RWPE1 (cell line): Measurements from ENCODE around the gene TAGLN.
"Not testable (repeated sequence)": the region's sequence is repeated elsewhere in the genome, so short reads cannot be mapped to it uniquely, and the experiment has no call there.

Experiments
- CTCF ChIA-PET: fragments of 350-600 bp; sonication (Branson Sonifier 250); formaldehyde crosslinking; extraction: SDS; loops from one replicate; lab custom pipeline; 2021; lab: Yijun Ruan, JAX
- POLR2A ChIA-PET: fragments of 400-600 bp; formaldehyde crosslinking; extraction: SDS; loops from one replicate; lab custom pipeline; 2020; ENCODE audit warnings: antibody characterized with exemption; ENCODE audit not compliant: low non-redundant PET; lab: Yijun Ruan, JAX
- DNase-seq: peaks from one replicate; pipeline ENCODE4 v3.0.0; 2012; ENCODE audit warnings: low spot score
- H3K27ac ChIP-seq: fragments of 450-650 bp; 2 replicates; pipeline ENCODE4 v1.5.1; 2017
- TF ChIP-seq, protein P1 (sequence below): fragments of 450-650 bp; conservative IDR thresholded peaks from 2 replicates; pipeline ENCODE4 v1.5.1; 2017; ENCODE audit warnings: low read depth, mild to moderate bottlenecking

The TAGLN gene

GRCh38 chr11:117179048-117179999, 19.8 kb upstream of the TAGLN start:
- DNase-seq: no peak
- TF ChIP-seq, protein P1, sequence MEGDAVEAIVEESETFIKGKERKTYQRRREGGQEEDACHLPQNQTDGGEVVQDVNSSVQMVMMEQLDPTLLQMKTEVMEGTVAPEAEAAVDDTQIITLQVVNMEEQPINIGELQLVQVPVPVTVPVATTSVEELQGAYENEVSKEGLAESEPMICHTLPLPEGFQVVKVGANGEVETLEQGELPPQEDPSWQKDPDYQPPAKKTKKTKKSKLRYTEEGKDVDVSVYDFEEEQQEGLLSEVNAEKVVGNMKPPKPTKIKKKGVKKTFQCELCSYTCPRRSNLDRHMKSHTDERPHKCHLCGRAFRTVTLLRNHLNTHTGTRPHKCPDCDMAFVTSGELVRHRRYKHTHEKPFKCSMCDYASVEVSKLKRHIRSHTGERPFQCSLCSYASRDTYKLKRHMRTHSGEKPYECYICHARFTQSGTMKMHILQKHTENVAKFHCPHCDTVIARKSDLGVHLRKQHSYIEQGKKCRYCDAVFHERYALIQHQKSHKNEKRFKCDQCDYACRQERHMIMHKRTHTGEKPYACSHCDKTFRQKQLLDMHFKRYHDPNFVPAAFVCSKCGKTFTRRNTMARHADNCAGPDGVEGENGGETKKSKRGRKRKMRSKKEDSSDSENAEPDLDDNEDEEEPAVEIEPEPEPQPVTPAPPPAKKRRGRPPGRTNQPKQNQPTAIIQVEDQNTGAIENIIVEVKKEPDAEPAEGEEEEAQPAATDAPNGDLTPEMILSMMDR: no peak
- CTCF ChIA-PET: interaction anchor here (1.1 kb wide), 1 partner anchor 299 kb away, joined by 5 read pairs; no protein-coding TSS in a partner anchor
- POLR2A ChIA-PET: no interaction called here
- H3K27ac ChIP-seq: peak overlapping the region; percentile 78

GRCh38 chr11:117180020-117180419, 19.1 kb upstream of the TAGLN start:
- H3K27ac ChIP-seq: peak overlapping the region; percentile 78
- ChIA-PET POLR2A (no interaction called here), CTCF (interaction anchor here (0.7 to 0.8 kb wide), 2 partner anchors 48 to 246 kb away, joined by 4 to 5 read pairs; no protein-coding TSS in a partner anchor)
- TF ChIP-seq, protein P1: no peak
- DNase-seq: no peak

DNA sequence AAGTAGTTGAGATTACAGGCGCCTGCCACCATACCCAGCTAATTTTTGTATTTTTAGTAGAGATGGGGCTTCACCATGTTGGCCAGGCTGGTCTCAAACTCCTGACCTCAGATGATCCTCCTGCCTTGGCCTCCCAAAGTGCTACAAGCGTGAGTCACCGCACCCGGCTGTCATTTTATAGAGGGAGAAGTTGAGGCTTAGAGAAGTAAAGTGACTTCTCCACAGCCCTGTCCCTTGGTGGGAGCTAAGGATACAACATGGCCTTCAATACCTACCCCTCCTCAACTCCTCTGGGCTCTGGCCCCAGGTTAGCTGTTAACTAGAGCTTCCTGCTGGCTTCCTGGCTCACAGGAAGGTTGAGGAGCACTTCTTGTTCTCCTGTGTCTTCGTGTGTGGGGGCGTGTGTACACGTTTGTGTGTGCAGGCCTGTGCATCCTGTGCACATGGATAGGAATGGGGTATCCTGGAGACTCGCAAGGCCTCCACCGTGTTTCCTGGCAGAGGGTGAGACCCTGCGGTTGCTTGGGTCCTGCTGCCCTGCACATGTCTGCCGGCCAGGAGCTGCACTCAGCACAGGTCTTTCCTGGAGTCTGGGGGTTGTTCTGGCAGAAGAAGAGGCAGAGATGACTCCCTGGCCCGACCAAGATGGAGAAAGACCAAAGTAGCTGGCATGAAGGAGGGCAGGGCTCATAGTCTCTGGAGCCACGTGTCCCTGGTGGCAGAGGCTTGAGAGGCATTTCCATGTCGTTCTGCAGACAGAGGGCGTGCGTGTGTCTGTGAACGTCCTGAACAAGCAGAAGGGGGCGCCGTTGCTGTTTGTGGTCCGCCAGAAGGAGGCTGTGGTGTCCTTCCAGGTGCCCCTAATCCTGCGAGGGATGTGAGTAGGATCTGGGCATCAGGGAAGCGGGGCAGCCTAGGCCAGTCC, 18.2 kb upstream of the TAGLN start:
- TF ChIP-seq, protein P1: no peak
- CTCF ChIA-PET: interaction anchor here (0.6 to 0.8 kb wide), 3 partner anchors 47 to 245 kb away, joined by 3 to 5 read pairs (median 4); no protein-coding TSS in a partner anchor
- no peak for DNase-seq
- POLR2A ChIA-PET: no interaction called here
- no peak overlapping the region for H3K27ac ChIP-seq

- TF ChIP-seq, protein P1: no peak
- H3K27ac ChIP-seq: no peak overlapping the region
- DNase-seq: no peak
- ChIA-PET POLR2A (no interaction called here), CTCF (no interaction called here)
These were observed 17.3 kb upstream of the TAGLN start for GRCh38 chr11:117181586-117182550.

DNA sequence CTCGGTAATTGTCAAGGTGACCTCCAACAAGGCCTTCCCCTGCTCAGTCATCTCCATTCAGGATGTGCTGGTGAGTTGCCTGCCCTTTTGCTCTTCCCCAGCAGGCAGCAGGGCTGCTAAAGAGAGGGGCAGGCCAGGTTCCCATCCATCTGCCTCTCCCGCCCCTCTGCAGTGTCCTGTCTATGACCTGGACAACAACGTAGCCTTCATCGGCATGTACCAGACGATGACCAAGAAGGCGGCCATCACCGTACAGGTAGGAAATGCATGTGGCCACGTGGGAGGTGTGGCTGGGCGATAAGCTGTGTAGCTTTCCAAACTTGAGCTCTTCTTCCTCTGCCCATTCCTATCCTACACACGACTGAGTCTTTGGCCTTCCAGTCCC, 16.6 kb upstream of the TAGLN start:
- DNase-seq: no peak
- POLR2A ChIA-PET: no interaction called here
- H3K27ac ChIP-seq: no peak overlapping the region
- CTCF ChIA-PET: no interaction called here
- TF ChIP-seq, protein P1: no peak

DNA sequence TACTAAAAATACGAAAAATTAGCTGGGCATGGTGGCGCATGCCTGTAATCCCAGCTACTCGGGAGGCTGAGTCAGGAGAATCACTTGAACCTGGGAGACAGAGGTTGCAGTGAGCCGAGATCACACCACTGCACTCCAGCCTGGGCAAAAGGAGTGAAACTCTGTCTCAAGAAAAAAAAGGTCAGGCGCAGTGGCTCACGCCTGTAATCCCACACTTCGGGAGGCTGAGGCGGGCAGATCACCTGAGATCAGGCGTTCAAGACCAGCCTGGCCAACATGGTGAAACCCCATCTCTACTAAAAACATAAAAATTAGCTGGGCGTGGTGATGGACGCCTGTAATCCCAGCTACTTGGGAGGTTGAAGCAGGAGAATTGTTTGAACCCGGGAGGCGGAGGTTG, 16.0 kb upstream of the TAGLN start:
- CTCF ChIA-PET, H3K27ac ChIP-seq, POLR2A ChIA-PET, DNase-seq: not testable (repeated sequence)
